Endothelial cell (in vitro differentiated cells): ENCODE measurements around the gene KCNK15. TPM values are rescaled to one million over a fixed set of nuclear protein-coding genes. Genes with fewer than 3 reads are reported as not detected.

Source experiments
- DNase-seq: peaks from one replicate; pipeline ENCODE4 v3.0.0; 2021; ENCODE audit warnings: low spot score
- H3K27ac Mint-ChIP-seq: one replicate; pipeline ENCODE4 v1.8.0; 2021; ENCODE audit warnings: mixed read lengths, inconsistent platforms; ENCODE audit not compliant: unreplicated experiment
- H3K27me3 Mint-ChIP-seq: one replicate; pipeline ENCODE4 v1.8.0; 2021; ENCODE audit warnings: mild to moderate bottlenecking, moderate library complexity, mixed read lengths, inconsistent platforms; ENCODE audit not compliant: unreplicated experiment
- H3K36me3 Mint-ChIP-seq: one replicate; pipeline ENCODE4 v1.8.0; 2021; ENCODE audit warnings: mild to moderate bottlenecking, low read depth, mixed read lengths, inconsistent platforms; ENCODE audit not compliant: unreplicated experiment
- H3K4me1 Mint-ChIP-seq: one replicate; pipeline ENCODE4 v1.8.0; 2021; ENCODE audit warnings: mild to moderate bottlenecking, mixed read lengths, inconsistent platforms; ENCODE audit not compliant: unreplicated experiment
- H3K4me3 Mint-ChIP-seq: one replicate; pipeline ENCODE4 v1.8.0; 2021; ENCODE audit warnings: mild to moderate bottlenecking, mixed read lengths, inconsistent platforms; ENCODE audit not compliant: unreplicated experiment
- H3K9me3 Mint-ChIP-seq: one replicate; pipeline ENCODE4 v1.8.0; 2021; ENCODE audit warnings: mixed read lengths, inconsistent platforms; ENCODE audit not compliant: unreplicated experiment
- CTCF ChIP-seq: fragments of 200-600 bp; sonication (generic); IDR thresholded peaks from one replicate; pipeline ENCODE4 v1.5.0; 2021; ENCODE audit warnings: antibody characterized with exemption; ENCODE audit not compliant: unreplicated experiment
- total RNA-seq: library from RNA; stranded (reverse); fragmentation: NEBNext Ultra II Directional; extraction: Animal tissue kit (Norgen Biotek cat#: 25700); gene quantifications from one replicate; pipeline ENCODE4 v1.2.1, GENCODE V29; 2021; ENCODE audit not compliant: unreplicated experiment

KCNK15 gene
- total RNA-seq, 1 donor from 2014 or later: not detected

GRCh38 chr20:44701118-44701857, 44.4 kb upstream of the KCNK15 start:
- Mint-ChIP-seq H3K4me1 (no peaks in the 10 kb centered on the region), H3K4me3 (no peak overlapping the region), H3K9me3 (no peaks in the 10 kb centered on the region), H3K27me3 (no peaks in the 10 kb centered on the region), H3K36me3 (peaks cover 6% of the 10 kb centered on the region), H3K27ac (no peak overlapping the region)
- no peak for TF ChIP-seq CTCF
- DNase-seq: no peak

DNA sequence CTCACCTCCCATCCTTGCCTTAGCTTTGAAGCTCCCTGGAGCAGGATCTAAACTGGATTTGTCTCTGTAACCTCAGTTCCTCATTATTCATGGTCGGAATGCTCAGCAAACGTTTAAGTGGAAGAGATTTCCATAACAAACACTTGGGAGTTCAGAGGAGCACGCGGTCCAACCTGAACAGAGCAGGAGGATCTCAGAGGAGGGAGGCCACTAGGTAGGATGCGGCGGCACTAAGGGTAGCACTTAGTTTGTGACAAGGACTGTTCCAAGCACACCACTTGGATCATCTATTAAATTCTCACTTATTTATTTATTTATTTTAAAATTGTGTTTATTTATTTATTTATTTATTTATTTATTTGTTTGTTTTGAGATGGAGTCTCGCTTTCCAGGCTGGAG, 43.8 kb upstream of the KCNK15 start:
- H3K27me3 Mint-ChIP-seq: no peaks in the 10 kb centered on the region
- H3K27ac Mint-ChIP-seq: no peak overlapping the region
- H3K9me3 Mint-ChIP-seq: no peaks in the 10 kb centered on the region
- no peak for TF ChIP-seq CTCF
- DNase-seq: no peak
- peaks cover 6% of the 10 kb centered on the region for H3K36me3 Mint-ChIP-seq
- H3K4me3 Mint-ChIP-seq: no peak overlapping the region
- no peaks in the 10 kb centered on the region for H3K4me1 Mint-ChIP-seq

- no peaks in the 10 kb centered on the region for H3K4me1 Mint-ChIP-seq
- H3K36me3 Mint-ChIP-seq: peaks cover 6% of the 10 kb centered on the region
- TF ChIP-seq CTCF: no peak
- no peaks in the 10 kb centered on the region for H3K9me3 Mint-ChIP-seq
- no peaks in the 10 kb centered on the region for H3K27me3 Mint-ChIP-seq
- no peak for DNase-seq
- no peak overlapping the region for H3K27ac Mint-ChIP-seq
- H3K4me3 Mint-ChIP-seq: no peak overlapping the region
Observed at GRCh38 chr20:44702776-44703175, 42.9 kb upstream of the KCNK15 start.

- no peak for DNase-seq
- Mint-ChIP-seq H3K27me3 (no peaks in the 10 kb centered on the region), H3K9me3 (no peaks in the 10 kb centered on the region), H3K4me1 (no peaks in the 10 kb centered on the region), H3K4me3 (no peak overlapping the region), H3K36me3 (peaks cover 6% of the 10 kb centered on the region), H3K27ac (no peak overlapping the region)
- no peak for TF ChIP-seq CTCF
Observed at GRCh38 chr20:44703183-44703925, 42.3 kb upstream of the KCNK15 start.

DNA sequence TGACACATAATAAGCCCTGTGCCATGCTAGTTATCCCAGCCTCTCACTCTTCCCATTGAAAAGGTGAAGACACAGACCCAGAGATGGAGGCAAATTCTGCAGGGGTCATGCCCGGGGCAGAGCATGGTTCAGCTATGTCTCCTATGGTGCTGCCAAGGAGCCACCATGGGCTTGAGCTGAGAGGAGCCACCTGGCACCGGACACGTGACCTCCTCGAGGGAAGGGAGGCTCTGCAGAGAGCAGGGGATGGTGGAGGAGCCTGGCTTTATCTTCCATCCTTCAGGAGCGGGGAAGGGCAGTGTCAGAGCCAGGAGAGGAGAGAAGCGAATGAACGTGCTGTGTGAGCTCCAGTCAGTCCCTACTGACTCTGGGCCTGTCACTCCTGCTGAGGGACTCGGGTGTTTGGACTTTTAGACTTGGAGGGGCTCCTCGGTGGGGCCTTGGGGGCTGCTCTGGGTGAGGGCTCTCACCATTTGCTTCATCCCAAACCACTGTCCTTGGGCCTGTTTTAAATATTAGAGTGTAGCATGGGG, 41.6 kb upstream of the KCNK15 start:
- TF ChIP-seq CTCF: no peak
- Mint-ChIP-seq H3K36me3 (peaks cover 6% of the 10 kb centered on the region), H3K27me3 (no peaks in the 10 kb centered on the region), H3K9me3 (no peaks in the 10 kb centered on the region), H3K27ac (no peak overlapping the region), H3K4me3 (no peak overlapping the region), H3K4me1 (no peaks in the 10 kb centered on the region)
- DNase-seq: no peak
